Transverse colon (tissue), 4 donors: Measurements from ENCODE around the gene SH3GL3. TPM values are rescaled to one million over a fixed set of nuclear protein-coding genes. Genes with fewer than 3 reads are reported as not detected.

Experiments used
- DNase-seq: peaks from one replicate; pipeline ENCODE4 v3.0.0-alpha.2; 2019
- H3K27ac ChIP-seq, 4 donors: fragments of 200-600 bp; sonication (generic); 2 replicates each; pipeline ENCODE4 v1.5.1; 2016 to 2018; ENCODE audit warnings: inconsistent platforms in 4 of 4
- H3K27me3 ChIP-seq: fragments of 200-600 bp; sonication (generic); 2 replicates; pipeline ENCODE4 v1.5.1; 2017; ENCODE audit warnings: inconsistent platforms
- H3K36me3 ChIP-seq, 4 donors: fragments of 200-600 bp; sonication (generic); 2 replicates each; pipeline ENCODE4 v1.5.1; 2017 to 2019; ENCODE audit warnings: inconsistent platforms in 4 of 4
- H3K4me1 ChIP-seq, 4 donors: fragments of 200-600 bp; sonication (generic); 2 replicates each; pipeline ENCODE4 v1.5.1; 2017 to 2020; ENCODE audit warnings: inconsistent platforms in 4 of 4
- H3K4me3 ChIP-seq, 4 donors: fragments of 200-600 bp; sonication (generic); 1 replicate in 1 of 4; 2 replicates in 3 of 4; pipeline versions ENCODE4 v1.5.1 to v1.6.1; 2017 to 2019; ENCODE audit warnings: inconsistent platforms in 4 of 4
- H3K9me3 ChIP-seq, 2 donors: fragments of 200-600 bp; sonication (generic); 2 replicates each; pipeline ENCODE4 v1.5.1; 2017 to 2019; ENCODE audit warnings: inconsistent platforms in 2 of 2
- EP300 ChIP-seq: sonication (generic); formaldehyde crosslinking; IDR thresholded peaks from one replicate; pipeline ENCODE4 v1.6.1; 2017; ENCODE audit warnings: antibody characterized with exemption, low read depth
- POLR2A ChIP-seq: fragments of 450-650 bp; IDR thresholded peaks from one replicate; pipeline ENCODE4 v1.6.1; 2016; ENCODE audit warnings: antibody characterized with exemption, mild to moderate bottlenecking, moderate library complexity
- POLR2AphosphoS5 ChIP-seq, 3 donors: sonication (generic); formaldehyde crosslinking; IDR thresholded peaks; one replicate each; pipeline ENCODE4 v1.6.1; 2016; ENCODE audit warnings: antibody characterized with exemption in 3 of 3
- WGBS, 2 donors: methylation state at CpG; one replicate each; pipeline ENCODE4 v1.1.5; 2018; ENCODE audit warnings: low coverage in 1 of 2; 5-methylcytosine and 5-hydroxymethylcytosine counted together
- in situ Hi-C, 4 donors: fragments of 200-750 bp; cut with MboI; loops; one replicate each; pipeline versions ENCODE4 v1.15.0 to v1.15.1; 2017; ENCODE audit warnings: low sequenced_read_pairs in 3 of 4, low pct_ligation_motif_present in 1 of 4, low pct_unique_long_range_greater_than_20kb in 1 of 4
- intact Hi-C: fragments of 100-400 bp; cut with DNase I; formaldehyde crosslinking; loops from one replicate; pipeline ENCODE4 v1.15.1; 2023; ENCODE audit warnings: low total_unique reads
- total RNA-seq, 4 donors: library from RNA; depleted of rRNA; stranded (reverse); fragments of >200 nt; gene quantifications; one replicate each; pipeline ENCODE4 v1.1.0, GENCODE V29; 2016
- TF ChIP-seq, protein P1 (sequence below), 5 experiments: fragments of 200-600 bp in 3 of 5; fragments of 450-650 bp in 2 of 5; sonication (generic) in 3 of 5; IDR thresholded peaks; 1 replicate in 2 of 5; 2 replicates in 3 of 5; pipeline ENCODE4 v1.5.1; 2016 to 2017; ENCODE audit warnings: antibody characterized with exemption in 5 of 5, inconsistent platforms in 3 of 5, mild to moderate bottlenecking in 2 of 5, moderate library complexity in 1 of 5

The SH3GL3 gene
- total RNA-seq, 4 donors from 2014 or later, result not detected

DNA sequence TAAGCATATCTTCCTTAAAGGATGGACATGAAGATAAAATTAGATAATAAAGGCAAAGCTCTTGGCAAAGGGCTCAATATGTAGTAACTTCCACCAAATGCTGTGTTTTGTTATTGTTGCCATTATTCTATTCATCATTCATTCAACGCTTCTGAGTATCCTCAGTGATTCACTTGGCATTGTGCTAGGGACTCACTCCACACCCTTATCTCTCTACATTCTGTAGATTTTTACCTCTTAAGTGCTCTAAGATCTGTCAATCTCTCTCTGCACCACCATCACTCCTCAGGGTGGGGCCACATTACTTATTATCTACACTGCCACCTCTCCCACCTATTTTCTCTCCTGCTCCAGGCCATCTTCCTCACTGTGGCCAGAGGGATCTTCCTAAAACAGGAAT, 51.2 kb downstream of the SH3GL3 start:
- no peak for DNase-seq
- Histone ChIP-seq H3K9me3 (no peaks in the 10 kb centered on the region), H3K27me3 (no peaks in the 10 kb centered on the region), H3K4me1 (no peaks in the 10 kb centered on the region), H3K36me3 (no peaks in the 10 kb centered on the region), H3K4me3 (no peak overlapping the region), H3K27ac (no peak overlapping the region)
- TF ChIP-seq, protein P1, sequence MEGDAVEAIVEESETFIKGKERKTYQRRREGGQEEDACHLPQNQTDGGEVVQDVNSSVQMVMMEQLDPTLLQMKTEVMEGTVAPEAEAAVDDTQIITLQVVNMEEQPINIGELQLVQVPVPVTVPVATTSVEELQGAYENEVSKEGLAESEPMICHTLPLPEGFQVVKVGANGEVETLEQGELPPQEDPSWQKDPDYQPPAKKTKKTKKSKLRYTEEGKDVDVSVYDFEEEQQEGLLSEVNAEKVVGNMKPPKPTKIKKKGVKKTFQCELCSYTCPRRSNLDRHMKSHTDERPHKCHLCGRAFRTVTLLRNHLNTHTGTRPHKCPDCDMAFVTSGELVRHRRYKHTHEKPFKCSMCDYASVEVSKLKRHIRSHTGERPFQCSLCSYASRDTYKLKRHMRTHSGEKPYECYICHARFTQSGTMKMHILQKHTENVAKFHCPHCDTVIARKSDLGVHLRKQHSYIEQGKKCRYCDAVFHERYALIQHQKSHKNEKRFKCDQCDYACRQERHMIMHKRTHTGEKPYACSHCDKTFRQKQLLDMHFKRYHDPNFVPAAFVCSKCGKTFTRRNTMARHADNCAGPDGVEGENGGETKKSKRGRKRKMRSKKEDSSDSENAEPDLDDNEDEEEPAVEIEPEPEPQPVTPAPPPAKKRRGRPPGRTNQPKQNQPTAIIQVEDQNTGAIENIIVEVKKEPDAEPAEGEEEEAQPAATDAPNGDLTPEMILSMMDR (IDR thresholded peaks at IDR 0.05), result no peak
- no peak for TF ChIP-seq POLR2AphosphoS5 (IDR thresholded peaks at IDR 0.05)
- no peak for TF ChIP-seq EP300
- TF ChIP-seq POLR2A, result no peak
- intact Hi-C loops (no loop called here), in situ Hi-C loops (loop anchor here in 1 of 4 donors (25.0 kb wide), 1 partner anchor 139 kb away; no protein-coding TSS in a partner anchor)
- WGBS, 2 donors, result 86 to 100% methylated on average over 1 of the region's 1 CpG

DNA sequence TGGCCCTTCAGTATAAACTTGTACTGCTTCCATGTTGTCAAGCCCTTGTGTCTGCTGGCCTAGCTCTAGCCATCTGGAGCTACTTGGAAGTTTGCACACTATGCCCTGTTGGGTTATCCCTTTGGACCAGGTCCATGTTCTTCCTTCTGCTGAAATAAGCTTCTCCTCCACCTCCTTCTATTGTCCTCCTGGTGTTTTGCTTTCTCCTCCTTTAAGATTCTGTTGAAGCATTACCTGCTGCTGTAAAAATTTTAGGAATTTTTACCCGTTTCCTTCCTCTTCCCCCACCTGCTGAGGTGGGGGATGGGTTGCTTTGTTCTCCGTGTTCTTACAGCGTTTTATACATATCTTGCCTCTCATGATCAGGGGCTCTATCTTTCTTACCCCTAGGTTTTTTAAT, 51.7 kb downstream of the SH3GL3 start:
- Histone ChIP-seq H3K36me3 (no peaks in the 10 kb centered on the region), H3K4me3 (no peak overlapping the region), H3K27me3 (no peaks in the 10 kb centered on the region), H3K9me3 (no peaks in the 10 kb centered on the region), H3K27ac (no peak overlapping the region), H3K4me1 (no peaks in the 10 kb centered on the region)
- in situ Hi-C loops (loop anchor here in 1 of 4 donors (25.0 kb wide), 1 partner anchor 138 kb away; no protein-coding TSS in a partner anchor), intact Hi-C loops (no loop called here)
- 44 to 68% methylated on average over 3 of the region's 3 CpGs for WGBS, 2 donors
- TF ChIP-seq POLR2AphosphoS5 (IDR thresholded peaks at IDR 0.05) (no peak), POLR2A (no peak), EP300 (no peak)
- TF ChIP-seq, protein P1 (IDR thresholded peaks at IDR 0.05), result no peak
- DNase-seq, result no peak

DNA sequence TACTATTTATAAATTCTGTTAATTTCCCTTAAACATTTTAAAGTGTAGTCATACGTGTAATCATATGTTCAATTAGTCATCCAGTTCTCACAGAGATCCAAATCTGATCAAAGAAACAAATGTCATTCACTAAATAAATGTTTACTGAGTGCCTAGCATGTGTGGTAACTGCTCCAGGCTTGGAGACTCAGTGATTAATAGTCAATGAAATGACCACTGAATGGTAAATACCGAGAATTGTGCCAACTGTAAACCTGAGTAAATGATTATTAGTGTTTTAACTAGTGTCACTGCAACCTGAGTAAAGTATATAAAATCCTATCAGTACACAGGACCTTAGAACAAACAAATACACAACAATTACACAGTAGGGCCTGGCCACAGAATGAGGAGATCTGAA, 52.3 kb downstream of the SH3GL3 start:
- Histone ChIP-seq H3K4me3 (no peak overlapping the region), H3K27ac (no peak overlapping the region), H3K36me3 (no peaks in the 10 kb centered on the region), H3K9me3 (no peaks in the 10 kb centered on the region), H3K27me3 (no peaks in the 10 kb centered on the region), H3K4me1 (no peaks in the 10 kb centered on the region)
- WGBS, 2 donors, result 74 to 75% methylated on average over 2 of the region's 2 CpGs
- intact Hi-C loops, result no loop called here
- in situ Hi-C loops, result loop anchor here in 1 of 4 donors (25.0 kb wide), 1 partner anchor 138 kb away; no protein-coding TSS in a partner anchor
- no peak for TF ChIP-seq POLR2AphosphoS5 (IDR thresholded peaks at IDR 0.05)
- no peak for TF ChIP-seq POLR2A
- no peak for TF ChIP-seq EP300
- TF ChIP-seq, protein P1 (IDR thresholded peaks at IDR 0.05), result no peak
- no peak for DNase-seq

DNA sequence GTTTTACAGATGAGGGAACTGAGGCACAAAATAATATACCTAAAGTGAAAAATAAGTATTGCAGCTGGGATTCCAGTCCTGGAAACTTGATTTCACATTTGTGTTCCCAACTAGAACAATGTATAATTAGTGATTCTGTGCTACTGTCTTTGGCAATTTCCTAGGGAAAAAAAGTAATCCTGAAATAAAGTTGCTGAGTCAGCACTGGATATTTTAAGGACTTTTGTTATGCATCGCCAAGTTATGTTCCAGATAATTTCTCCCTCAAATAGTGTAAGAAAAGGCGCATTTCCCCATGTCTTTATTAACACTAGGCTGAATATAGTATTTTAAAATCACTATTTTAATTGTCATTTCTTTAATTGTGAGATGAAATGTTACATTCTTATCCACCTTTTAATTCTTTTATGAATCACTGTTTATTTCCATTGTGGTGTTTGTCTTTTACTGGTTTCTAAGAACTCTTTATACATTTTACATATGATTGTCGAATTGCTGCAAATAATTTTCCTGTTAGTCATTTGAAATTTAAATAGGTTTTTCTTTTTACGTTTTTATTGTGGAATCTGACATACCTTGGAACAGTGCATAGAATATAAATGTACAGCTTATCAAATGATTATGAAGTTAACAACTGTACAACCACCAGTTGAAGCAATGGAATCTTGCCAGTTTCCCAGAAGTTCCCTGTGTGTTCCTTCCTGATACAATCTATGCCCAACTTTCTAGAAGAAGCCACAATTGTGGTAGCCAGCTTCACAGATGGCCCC, 56.6 kb downstream of the SH3GL3 start:
- H3K4me1 ChIP-seq, result no peaks in the 10 kb centered on the region
- H3K9me3 ChIP-seq, result no peaks in the 10 kb centered on the region
- TF ChIP-seq, protein P1 (IDR thresholded peaks at IDR 0.05), result no peak
- no peak for TF ChIP-seq POLR2A
- TF ChIP-seq POLR2AphosphoS5 (IDR thresholded peaks at IDR 0.05), result no peak
- TF ChIP-seq EP300, result no peak
- no peak overlapping the region for H3K27ac ChIP-seq
- H3K4me3 ChIP-seq, result no peak overlapping the region
- 68 to 75% methylated on average over 4 of the region's 4 CpGs for WGBS, 2 donors
- intact Hi-C loops (no loop called here), in situ Hi-C loops (no loop called here)
- H3K27me3 ChIP-seq, result no peaks in the 10 kb centered on the region
- no peaks in the 10 kb centered on the region for H3K36me3 ChIP-seq
- DNase-seq, result no peak
